ENCODE measurements around the gene TSHZ1. TPM values are rescaled to one million over a fixed set of nuclear protein-coding genes. Genes with fewer than 3 reads are reported as not detected.

Gene TSHZ1
- total RNA-seq, 1 donor from 2014 or later: 24.6 TPM

- Histone ChIP-seq H3K4me1 (no peaks in the 10 kb centered on the region), H3K36me3 (peaks cover 32% of the 10 kb centered on the region), H3K4me3 (no peak overlapping the region), H3K27ac (replicated peaks) (no peak overlapping the region), H3K9me3 (replicated peaks) (no peaks in the 10 kb centered on the region), H3K27me3 (ENCODE audit: low read depth) (no peaks in the 10 kb centered on the region)
- intact Hi-C loops (cut with micrococcal nuclease): no loop called here
- DNase-seq: no peak
- TF ChIP-seq CTCF (IDR thresholded peaks at IDR 0.05; ENCODE audit: borderline replicate concordance): no peak
Observed at GRCh38 chr18:75290737-75291358, 80.3 kb downstream of the TSHZ1 start.

GRCh38 chr18:75291460-75291859 lies 80.9 kb downstream of the TSHZ1 start:
- no peak for TF ChIP-seq CTCF (IDR thresholded peaks at IDR 0.05; ENCODE audit: borderline replicate concordance)
- intact Hi-C loops (cut with micrococcal nuclease): no loop called here
- DNase-seq: no peak
- no peaks in the 10 kb centered on the region for H3K27me3 ChIP-seq (ENCODE audit: low read depth)
- H3K9me3 ChIP-seq (replicated peaks): no peaks in the 10 kb centered on the region
- no peak overlapping the region for H3K27ac ChIP-seq (replicated peaks)
- peaks cover 25% of the 10 kb centered on the region for H3K36me3 ChIP-seq
- no peaks in the 10 kb centered on the region for H3K4me1 ChIP-seq
- no peak overlapping the region for H3K4me3 ChIP-seq

GRCh38 chr18:75293591-75293990 lies 83.0 kb downstream of the TSHZ1 start:
- H3K4me1 ChIP-seq: no peaks in the 10 kb centered on the region
- H3K9me3 ChIP-seq (replicated peaks): no peaks in the 10 kb centered on the region
- peaks cover 4% of the 10 kb centered on the region for H3K36me3 ChIP-seq
- no peaks in the 10 kb centered on the region for H3K27me3 ChIP-seq (ENCODE audit: low read depth)
- H3K27ac ChIP-seq (replicated peaks): no peak overlapping the region
- no peak for DNase-seq
- no peak for TF ChIP-seq CTCF (IDR thresholded peaks at IDR 0.05; ENCODE audit: borderline replicate concordance)
- H3K4me3 ChIP-seq: no peak overlapping the region
- intact Hi-C loops (cut with micrococcal nuclease): no loop called here

GRCh38 chr18:75297731-75298130 lies 87.1 kb downstream of the TSHZ1 start:
- Histone ChIP-seq H3K27ac (replicated peaks) (no peak overlapping the region), H3K36me3 (no peaks in the 10 kb centered on the region), H3K4me1 (no peaks in the 10 kb centered on the region), H3K4me3 (no peak overlapping the region), H3K9me3 (replicated peaks) (no peaks in the 10 kb centered on the region), H3K27me3 (ENCODE audit: low read depth) (no peaks in the 10 kb centered on the region)
- no peak for TF ChIP-seq CTCF (IDR thresholded peaks at IDR 0.05; ENCODE audit: borderline replicate concordance)
- intact Hi-C loops (cut with micrococcal nuclease): no loop called here
- DNase-seq: no peak

- Histone ChIP-seq H3K27me3 (ENCODE audit: low read depth) (no peaks in the 10 kb centered on the region), H3K27ac (replicated peaks) (no peak overlapping the region), H3K4me3 (no peak overlapping the region), H3K4me1 (no peaks in the 10 kb centered on the region), H3K36me3 (no peaks in the 10 kb centered on the region), H3K9me3 (replicated peaks) (peaks cover 33% of the 10 kb centered on the region)
- intact Hi-C loops (cut with micrococcal nuclease): no loop called here
- no peak for DNase-seq
- no peak for TF ChIP-seq CTCF (IDR thresholded peaks at IDR 0.05; ENCODE audit: borderline replicate concordance)
Observed at GRCh38 chr18:75304678-75305557, 94.3 kb downstream of the TSHZ1 start.

Measured in left ventricle myocardium inferior (tissue), 1 donor.